Ovary (tissue), 9 donors: ENCODE data around the gene BACH2. TPM values are rescaled to one million over a fixed set of nuclear protein-coding genes. Genes with fewer than 3 reads are reported as not detected.

Experiments
- DNase-seq, 5 donors: peaks; one replicate each; pipeline ENCODE4 v3.0.0-alpha.2; 2019 to 2020
- H3K27ac ChIP-seq, 2 donors: fragments of 200-600 bp; one replicate each; pipeline versions ENCODE4 v1.5.1 to v1.8.0; 2019 to 2022
- H3K27me3 ChIP-seq: fragments of 200-600 bp; one replicate; pipeline ENCODE4 v1.8.0; 2022
- H3K36me3 ChIP-seq: fragments of 200-600 bp; sonication (generic); one replicate; pipeline ENCODE4 v1.5.1; 2019
- H3K4me1 ChIP-seq: one replicate; pipeline ENCODE4 v1.8.1; 2013; ENCODE audit warnings: mild to moderate bottlenecking, moderate library complexity; ENCODE audit not compliant: insufficient read depth
- H3K4me3 ChIP-seq: fragments of 200-600 bp; sonication (generic); one replicate; pipeline ENCODE4 v1.5.1; 2017
- H3K9me3 ChIP-seq, 2 donors: fragments of 200-600 bp in 1 of 2; sonication (generic) in 1 of 2; one replicate each; pipeline versions ENCODE4 v1.5.1 to v1.8.1; 2013 to 2019; ENCODE audit warnings: mild to moderate bottlenecking in 1 of 2, moderate library complexity in 1 of 2
- CTCF ChIP-seq, 3 donors: fragments of 450-650 bp in 2 of 3; fragments of 200-600 bp in 1 of 3; IDR thresholded peaks; one replicate each; pipeline versions ENCODE4 v1.5.1 to v1.8.0; 2016 to 2022; ENCODE audit warnings: antibody characterized with exemption in 3 of 3, mild to moderate bottlenecking in 1 of 3
- EP300 ChIP-seq: sonication (generic); formaldehyde crosslinking; IDR thresholded peaks from one replicate; pipeline ENCODE4 v1.6.1; 2017; ENCODE audit warnings: antibody characterized with exemption
- POLR2A ChIP-seq: fragments of 450-650 bp; IDR thresholded peaks from one replicate; pipeline ENCODE4 v1.6.1; 2017; ENCODE audit warnings: antibody characterized with exemption, mild to moderate bottlenecking, moderate library complexity
- WGBS, 3 donors: extraction: QIAGEN DNeasy Blood & Tissue Kit in 1 of 3; methylation state at CpG; one replicate each; pipeline versions ENCODE4 v1.1.5 to v1.1.7; 2013 to 2017; 5-methylcytosine and 5-hydroxymethylcytosine counted together
- intact Hi-C, 4 donors: fragments of 100-400 bp; cut with DNase I; formaldehyde crosslinking; loops; one replicate each; pipeline versions ENCODE4 v1.11.0 to v1.15.1; 2022 to 2023
- polyA plus RNA-seq, 2 donors: library from polyadenylated mRNA; stranded (reverse); fragments of 200-250 nt in 1 of 2; fragments of 350-450 nt in 1 of 2; fragmentation: Illumina TruSeq in 1 of 2; extraction: RNeasy Lipid Tissue Mini Kit (QIAGEN cat#74804) in 1 of 2; gene quantifications; one replicate each; pipeline ENCODE4 v1.2.3, GENCODE V29; 2013 to 2014
- total RNA-seq, 7 donors: library from RNA; depleted of rRNA in 2 of 7; stranded (reverse); fragments of >200 nt in 2 of 7; fragmentation: NEBNext Ultra II Directional in 3 of 7; extraction: Animal tissue kit (Norgen Biotek cat#: 25700) in 3 of 7; gene quantifications; one replicate each; pipeline versions ENCODE4 v1.1.0 to v1.2.4, GENCODE V29; 2016 to 2023
- donor health status: DM: no; HTN: no; CAD: no; lungs with moderate emphysema.
- donor health status: DM: no; HTN: no; CAD: no.
- donor health status: Bipolar disorder and iron deficiency.
- donor health status: DM: yes; HTN: yes; CAD: no.
- donor health status: DM: no; HTN: no; CAD: no.
- donor health status: DM: yes; HTN: yes; CAD: no.

Gene BACH2
- total and polyA plus RNA-seq, 9 donors: 2.6 to 19.2 (median 10.5) TPM

GRCh38 chr6:90008189-90008907 lies 288.3 kb downstream of the BACH2 start:
- Histone ChIP-seq H3K27ac (no peak overlapping the region), H3K4me3 (no peak overlapping the region), H3K9me3 (no peaks in the 10 kb centered on the region), H3K36me3 (no peaks in the 10 kb centered on the region), H3K4me1 (peaks cover 1% of the 10 kb centered on the region), H3K27me3 (no peaks in the 10 kb centered on the region)
- TF ChIP-seq EP300 (no peak), CTCF (IDR thresholded peaks at IDR 0.05) (no peak), POLR2A (no peak)
- DNase-seq: no peak
- intact Hi-C loops: no loop called here
- 88 to 92% (median 91%) methylated on average over 9 of the region's 9 CpGs for WGBS, 3 donors

- WGBS, 3 donors: 83 to 96% (median 95%) methylated on average over 9 of the region's 9 CpGs
- no peak overlapping the region for H3K4me3 ChIP-seq
- H3K27ac ChIP-seq: no peak overlapping the region
- no peaks in the 10 kb centered on the region for H3K27me3 ChIP-seq
- intact Hi-C loops: no loop called here
- no peaks in the 10 kb centered on the region for H3K36me3 ChIP-seq
- H3K4me1 ChIP-seq: no peaks in the 10 kb centered on the region
- DNase-seq: no peak
- H3K9me3 ChIP-seq: no peaks in the 10 kb centered on the region
- TF ChIP-seq POLR2A (no peak), CTCF (IDR thresholded peaks at IDR 0.05) (no peak), EP300 (no peak)
Measured at GRCh38 chr6:90005048-90005827, 291.4 kb downstream of the BACH2 start.

- Histone ChIP-seq H3K27ac (no peak overlapping the region), H3K9me3 (no peaks in the 10 kb centered on the region), H3K36me3 (no peaks in the 10 kb centered on the region), H3K4me3 (no peak overlapping the region), H3K27me3 (no peaks in the 10 kb centered on the region), H3K4me1 (no peaks in the 10 kb centered on the region)
- intact Hi-C loops: no loop called here
- no peak for DNase-seq
- WGBS, 3 donors: 87 to 93% (median 92%) methylated on average over 5 of the region's 5 CpGs
- TF ChIP-seq CTCF (IDR thresholded peaks at IDR 0.05) (no peak), EP300 (no peak), POLR2A (no peak)
Measured at GRCh38 chr6:90004511-90004910, 292.1 kb downstream of the BACH2 start.

GRCh38 chr6:90003941-90004340 lies 292.7 kb downstream of the BACH2 start:
- Histone ChIP-seq H3K36me3 (no peaks in the 10 kb centered on the region), H3K27me3 (no peaks in the 10 kb centered on the region), H3K9me3 (no peaks in the 10 kb centered on the region), H3K4me1 (peaks cover 2% of the 10 kb centered on the region), H3K4me3 (no peak overlapping the region), H3K27ac (no peak overlapping the region)
- no peak for DNase-seq
- WGBS, 3 donors: 77 to 96% (median 94%) methylated on average over 2 of the region's 2 CpGs
- no peak for TF ChIP-seq EP300
- no peak for TF ChIP-seq CTCF (IDR thresholded peaks at IDR 0.05)
- no peak for TF ChIP-seq POLR2A
- intact Hi-C loops: no loop called here
